ENCODE results near the gene ABL1. TPM values are rescaled to one million over a fixed set of nuclear protein-coding genes. Genes with fewer than 3 reads are reported as not detected.

The ABL1 gene
- total RNA-seq, 1 experiment from 2014 or later, result 67.5 TPM

- H3K36me3 Mint-ChIP-seq (ENCODE audit: insufficient read depth, unreplicated experiment), result peaks cover 76% of the 10 kb centered on the region
- ChIA-PET POLR2A (interaction anchor here (0.6 to 1.3 kb wide), 2 partner anchors 59 to 143 kb away, joined by 3 to 4 read pairs; no protein-coding TSS in a partner anchor), CTCF (interaction anchor here (6.5 kb wide), 1 partner anchor 10 kb away, joined by 55 read pairs; no protein-coding TSS in a partner anchor)
- DNase-seq (ENCODE audit: unreplicated experiment), result no peak
- no peak overlapping the region for H3K4me3 Mint-ChIP-seq (ENCODE audit: unreplicated experiment)
- H3K4me1 Mint-ChIP-seq (ENCODE audit: insufficient read depth, unreplicated experiment), result no peaks in the 10 kb centered on the region
- intact Hi-C loops (cut with micrococcal nuclease), result no loop called here
- H3K27ac Mint-ChIP-seq (ENCODE audit: low read depth, unreplicated experiment), result no peak overlapping the region
- no peaks in the 10 kb centered on the region for H3K9me3 Mint-ChIP-seq (ENCODE audit: unreplicated experiment)
- no peaks in the 10 kb centered on the region for H3K27me3 Mint-ChIP-seq (ENCODE audit: insufficient read depth, unreplicated experiment)
- no peak for TF ChIP-seq CTCF (IDR thresholded peaks at IDR 0.05; ENCODE audit: unreplicated experiment)
- BruUV-seq (replicated peaks), result no TSS peak
Measured at GRCh38 chr9:130856474-130856873, 21.4 kb downstream of the ABL1 start.

GRCh38 chr9:130857864-130858738, 23.0 kb downstream of the ABL1 start:
- no peak overlapping the region for H3K4me3 Mint-ChIP-seq (ENCODE audit: unreplicated experiment)
- intact Hi-C loops (cut with micrococcal nuclease), result no loop called here
- H3K4me1 Mint-ChIP-seq (ENCODE audit: insufficient read depth, unreplicated experiment), result no peaks in the 10 kb centered on the region
- no peaks in the 10 kb centered on the region for H3K9me3 Mint-ChIP-seq (ENCODE audit: unreplicated experiment)
- ChIA-PET CTCF (interaction anchor here (0.5 to 2.2 kb wide), 9 partner anchors 9 to 1827 kb away, joined by 3 to 13 read pairs (median 4); no protein-coding TSS in a partner anchor), POLR2A (interaction anchor here (0.6 kb wide), 1 partner anchor 10 kb away, joined by 3 read pairs; no protein-coding TSS in a partner anchor)
- peaks cover 71% of the 10 kb centered on the region for H3K36me3 Mint-ChIP-seq (ENCODE audit: insufficient read depth, unreplicated experiment)
- H3K27ac Mint-ChIP-seq (ENCODE audit: low read depth, unreplicated experiment), result no peak overlapping the region
- H3K27me3 Mint-ChIP-seq (ENCODE audit: insufficient read depth, unreplicated experiment), result no peaks in the 10 kb centered on the region
- DNase-seq (ENCODE audit: unreplicated experiment), result peak; percentile 37
- no TSS peak for BruUV-seq (replicated peaks)
- no peak for TF ChIP-seq CTCF (IDR thresholded peaks at IDR 0.05; ENCODE audit: unreplicated experiment)

GRCh38 chr9:130858739-130859705, 24.0 kb downstream of the ABL1 start:
- Mint-ChIP-seq H3K4me3 (ENCODE audit: unreplicated experiment) (no peak overlapping the region), H3K4me1 (ENCODE audit: insufficient read depth, unreplicated experiment) (no peaks in the 10 kb centered on the region), H3K27ac (ENCODE audit: low read depth, unreplicated experiment) (no peak overlapping the region), H3K36me3 (ENCODE audit: insufficient read depth, unreplicated experiment) (peaks cover 75% of the 10 kb centered on the region), H3K9me3 (ENCODE audit: unreplicated experiment) (no peaks in the 10 kb centered on the region), H3K27me3 (ENCODE audit: insufficient read depth, unreplicated experiment) (no peaks in the 10 kb centered on the region)
- ChIA-PET POLR2A (interaction anchor here (0.6 kb wide), 1 partner anchor 1000 kb away, joined by 4 read pairs; no protein-coding TSS in a partner anchor), CTCF (interaction anchor here (0.5 to 2.2 kb wide), 10 partner anchors 9 to 1398 kb away, joined by 3 to 13 read pairs (median 4); no protein-coding TSS in a partner anchor)
- no TSS peak for BruUV-seq (replicated peaks)
- intact Hi-C loops (cut with micrococcal nuclease), result no loop called here
- no peak for TF ChIP-seq CTCF (IDR thresholded peaks at IDR 0.05; ENCODE audit: unreplicated experiment)
- DNase-seq (ENCODE audit: unreplicated experiment), result no peak
